IMR-90 (cell line): ENCODE measurements around the gene RORB. TPM values are rescaled to one million over a fixed set of nuclear protein-coding genes. Genes with fewer than 3 reads are reported as not detected.

Experiments used
- ATAC-seq: fragments of 200-7000 bp; cut with Tn5 transposase; 2 replicates; pipeline ENCODE4 v1.9.1; 2020; ENCODE audit warnings: low read depth, mild to moderate bottlenecking, moderate library complexity
- BruUV-seq: library from RNA; stranded (reverse); fragments of 400-500 nt; replicated peaks from 2 replicates; lab custom pipeline; 2021; lab: Mats Ljungman, UMichigan
- CTCF ChIA-PET: fragments of 300-600 bp; formaldehyde crosslinking; extraction: SDS; loops from one replicate; lab custom pipeline; 2021; ENCODE audit warnings: antibody characterized with exemption; lab: Yijun Ruan, JAX
- POLR2A ChIA-PET: fragments of 300-600 bp; sonication (Branson Sonifier 250); formaldehyde crosslinking; loops from one replicate; lab custom pipeline; 2022; ENCODE audit warnings: antibody characterized with exemption; ENCODE audit not compliant: unreplicated experiment; lab: Charles Lee
- DNase-seq: peaks from one replicate; pipeline ENCODE4 v3.0.0; 2013
- H2AFZ ChIP-seq: replicated peaks from 2 replicates; pipeline ENCODE3; 2013; ENCODE audit warnings: low read length, mild to moderate bottlenecking; ENCODE audit not compliant: poor library complexity
- H2AK5ac ChIP-seq: 2 replicates; pipeline ENCODE4 v1.6.1; 2013; ENCODE audit warnings: low read depth, low read length, inconsistent platforms
- H2AK9ac ChIP-seq: replicated peaks from 2 replicates; pipeline ENCODE3; 2013; ENCODE audit warnings: mild to moderate bottlenecking, low read depth, low read length, moderate library complexity; ENCODE audit not compliant: poor library complexity
- H2BK120ac ChIP-seq: 2 replicates; pipeline ENCODE4 v1.6.1; 2013; ENCODE audit warnings: low read depth, low read length, inconsistent platforms
- H2BK15ac ChIP-seq: 3 replicates; pipeline ENCODE4 v1.6.1; 2013; ENCODE audit warnings: low read depth, low read length, inconsistent platforms
- H2BK20ac ChIP-seq: 2 replicates; pipeline ENCODE4 v1.6.1; 2013; ENCODE audit warnings: low read depth, mild to moderate bottlenecking, inconsistent platforms, low read length, moderate library complexity
- H2BK5ac ChIP-seq: 2 replicates; pipeline ENCODE4 v1.6.1; 2013; ENCODE audit warnings: mild to moderate bottlenecking, low read depth, low read length, inconsistent platforms; ENCODE audit not compliant: poor library complexity, severe bottlenecking
- H3K14ac ChIP-seq: replicated peaks from 2 replicates; pipeline ENCODE4 v1.6.1; 2013; ENCODE audit warnings: low read depth, low read length, inconsistent platforms
- H3K18ac ChIP-seq: 2 replicates; pipeline ENCODE4 v1.6.1; 2013; ENCODE audit warnings: low read depth, low read length, control low read depth
- H3K23ac ChIP-seq: 2 replicates; pipeline ENCODE4 v1.6.1; 2013; ENCODE audit warnings: low read depth, low read length, inconsistent platforms
- H3K27ac ChIP-seq: 2 replicates; pipeline ENCODE4 v1.5.1; 2013; ENCODE audit warnings: mild to moderate bottlenecking, control low read depth, low read length; ENCODE audit not compliant: insufficient read depth
- H3K27me3 ChIP-seq: 2 replicates; pipeline ENCODE4 v1.6.1; 2013; ENCODE audit warnings: low read length; ENCODE audit not compliant: control insufficient read depth, insufficient read depth
- H3K36me3 ChIP-seq: 2 replicates; pipeline ENCODE4 v1.6.1; 2013; ENCODE audit warnings: low read length, mixed read lengths; ENCODE audit not compliant: control insufficient read depth, insufficient read depth
- H3K4ac ChIP-seq: 2 replicates; pipeline ENCODE4 v1.6.1; 2013; ENCODE audit warnings: low read depth, low read length, inconsistent platforms
- H3K4me1 ChIP-seq: 2 replicates; pipeline ENCODE4 v1.6.1; 2013; ENCODE audit warnings: low read length, mixed read lengths; ENCODE audit not compliant: control insufficient read depth, insufficient read depth
- H3K4me2 ChIP-seq: 2 replicates; pipeline ENCODE4 v1.6.1; 2013; ENCODE audit warnings: low read depth, mild to moderate bottlenecking, control low read depth, low read length, moderate library complexity
- H3K4me3 ChIP-seq: 2 replicates; pipeline ENCODE4 v1.5.1; 2013; ENCODE audit warnings: low read depth, mild to moderate bottlenecking, control low read depth, low read length, moderate library complexity; ENCODE audit not compliant: insufficient read depth
- H3K56ac ChIP-seq: 2 replicates; pipeline ENCODE4 v1.6.1; 2013; ENCODE audit warnings: low read length, inconsistent platforms; ENCODE audit not compliant: insufficient read depth; ENCODE audit errors: extremely low read depth
- H3K79me1 ChIP-seq, 2 experiments: 2 replicates each; pipeline ENCODE4 v1.6.1; 2013; ENCODE audit warnings: low read length in 2 of 2, inconsistent platforms in 1 of 2, low read depth in 1 of 2
- H3K9ac ChIP-seq: 2 replicates; pipeline ENCODE4 v1.6.1; 2013; ENCODE audit warnings: low read depth, low read length, control low read depth
- H3K9me1 ChIP-seq: 2 replicates; pipeline ENCODE4 v1.6.1; 2013; ENCODE audit warnings: low read length, inconsistent platforms; ENCODE audit not compliant: insufficient read depth
- H3K9me3 ChIP-seq: 2 replicates; pipeline ENCODE4 v1.6.1; 2013; ENCODE audit warnings: low read length; ENCODE audit not compliant: control insufficient read depth, insufficient read depth
- H4K20me1 ChIP-seq: 2 replicates; pipeline ENCODE4 v1.6.1; 2013; ENCODE audit warnings: low read length, inconsistent platforms; ENCODE audit not compliant: insufficient read depth
- H4K5ac ChIP-seq: 2 replicates; pipeline ENCODE4 v1.6.1; 2013; ENCODE audit warnings: mild to moderate bottlenecking, low read depth, low read length, control low read depth
- H4K8ac ChIP-seq, 2 experiments: 2 replicates each; pipeline ENCODE4 v1.6.1; 2013; ENCODE audit warnings: low read depth in 2 of 2, low read length in 2 of 2, control low read depth in 1 of 2, inconsistent platforms in 1 of 2
- H4K91ac ChIP-seq: 2 replicates; pipeline ENCODE4 v1.6.1; 2013; ENCODE audit warnings: low read depth, low read length, inconsistent platforms; ENCODE audit not compliant: insufficient read depth
- NFE2L2 ChIP-seq: fragments of 150-350 bp; IDR thresholded peaks from 2 replicates; pipeline ENCODE4 v1.6.1; 2016; ENCODE audit warnings: low read depth, mild to moderate bottlenecking, low read length
- WGBS, 2 experiments: methylation state at CpG; one replicate each; pipeline versions ENCODE4 v1.1.5 to v1.1.7; 2013; ENCODE audit warnings: missing lambda C conversion rate in 2 of 2; ENCODE audit not compliant: insufficient read length in 1 of 2; ENCODE audit errors: extremely low coverage in 2 of 2; 5-methylcytosine and 5-hydroxymethylcytosine counted together
- dilution Hi-C: fragments of 300-500 bp; cut with HindIII; formaldehyde crosslinking; loops from one replicate; pipeline ENCODE4 v1.14.3; 2018; ENCODE audit warnings: low sequenced_read_pairs; ENCODE audit not compliant: unreplicated experiment
- in situ Hi-C: fragments of 300-500 bp; cut with MboI; formaldehyde crosslinking; loops from 3 replicates; pipeline ENCODE4 v1.14.3; 2019; ENCODE audit warnings: low sequenced_read_pairs, inconsistent platforms, mixed read lengths
- intact Hi-C: fragments of 100-400 bp; cut with micrococcal nuclease; formaldehyde crosslinking; loops from 2 replicates; pipeline ENCODE4 v1.10.0; 2022
- polyA plus RNA-seq, 3 experiments: library from polyadenylated mRNA; depleted of rRNA; stranded (reverse); fragments of >200 nt; gene quantifications; 2 replicates each; pipeline ENCODE4 v1.2.3, GENCODE V29; 2012; ENCODE audit warnings: low replicate concordance in 1 of 3
- total RNA-seq: library from RNA; depleted of rRNA; stranded (reverse); fragments of >200 nt; gene quantifications from 2 replicates; pipeline ENCODE4 v1.2.3, GENCODE V29; 2012

Gene RORB
- total and polyA plus RNA-seq, 2 of the 4 experiments (the other 2 are of a cell fraction), result not detected

DNA sequence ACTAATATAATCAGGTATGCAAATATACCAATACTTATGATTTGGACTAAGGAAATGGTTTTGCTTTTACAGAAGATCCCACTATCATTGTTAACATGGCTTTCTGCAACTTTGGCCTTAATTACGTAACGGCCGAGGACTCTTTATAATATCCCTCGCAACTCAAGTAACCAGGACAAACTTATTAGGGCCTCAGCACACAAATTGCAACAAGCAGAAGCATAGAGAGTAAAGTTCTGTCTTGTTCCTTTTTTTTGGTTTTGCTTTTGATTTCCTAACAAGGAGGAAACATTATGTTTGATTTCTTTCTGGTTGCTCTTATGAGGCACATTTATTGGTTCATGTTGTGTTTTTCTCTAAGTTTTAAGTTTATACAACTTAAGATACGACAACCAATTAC, 60.4 kb downstream of the RORB start:
- Histone ChIP-seq H3K23ac (no peak overlapping the region), H3K27me3 (no peaks in the 10 kb centered on the region), H3K56ac (no peak overlapping the region), H3K79me1 (no peaks in the 10 kb centered on the region), H3K4me1 (no peaks in the 10 kb centered on the region), H4K20me1 (no peaks in the 10 kb centered on the region), H3K4me2 (no peak overlapping the region), H3K36me3 (no peaks in the 10 kb centered on the region), H3K4ac (no peak overlapping the region), H2BK15ac (no peak overlapping the region), H3K9me3 (no peaks in the 10 kb centered on the region), H2BK120ac (no peak overlapping the region), H3K27ac (no peak overlapping the region), H3K4me3 (no peak overlapping the region), H2AFZ (no peak overlapping the region), H2AK5ac (no peak overlapping the region), H3K9ac (no peak overlapping the region), H2AK9ac (no peak overlapping the region), H4K91ac (no peak overlapping the region), H3K9me1 (no peaks in the 10 kb centered on the region), H3K14ac (no peak overlapping the region), H2BK5ac (no peak overlapping the region), H4K5ac (no peak overlapping the region), H4K8ac (no peak overlapping the region), H2BK20ac (no peak overlapping the region), H3K18ac (no peak overlapping the region)
- no TSS peak for BruUV-seq
- WGBS, 2 experiments, result no CpG with 5 or more reads among the region's 5 CpGs
- ATAC-seq (no peak), DNase-seq (no peak)
- POLR2A ChIA-PET, result no interaction called here
- intact Hi-C loops (no loop called here), in situ Hi-C loops (loop anchor here (25.0 kb wide), 1 partner anchor 1345 kb away; no protein-coding TSS in a partner anchor), dilution Hi-C loops (no loop called here)
- no peak for TF ChIP-seq NFE2L2
- CTCF ChIA-PET, result no interaction called here
